Measurements from ENCODE around the gene TBC1D5.

DNA sequence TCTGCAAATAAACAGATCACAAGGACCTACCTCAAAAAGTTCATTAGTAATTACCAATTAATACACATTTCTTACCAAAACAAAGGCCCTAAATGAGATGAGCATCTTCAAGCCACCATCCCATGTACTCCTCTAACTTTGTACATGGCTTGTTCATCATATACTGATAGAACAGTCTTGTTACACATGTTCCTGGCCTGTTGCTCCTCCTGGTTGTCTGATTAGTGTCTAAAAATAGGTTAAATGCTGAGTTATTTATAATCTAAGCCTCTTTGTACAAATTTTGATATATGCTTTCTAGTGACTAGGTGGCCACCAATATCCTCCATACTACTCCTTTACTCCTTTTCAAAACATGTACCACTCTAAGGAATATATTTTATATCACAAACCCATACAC is 25.0 kb downstream of the TBC1D5 start:
- TF ChIP-seq, protein P1, sequence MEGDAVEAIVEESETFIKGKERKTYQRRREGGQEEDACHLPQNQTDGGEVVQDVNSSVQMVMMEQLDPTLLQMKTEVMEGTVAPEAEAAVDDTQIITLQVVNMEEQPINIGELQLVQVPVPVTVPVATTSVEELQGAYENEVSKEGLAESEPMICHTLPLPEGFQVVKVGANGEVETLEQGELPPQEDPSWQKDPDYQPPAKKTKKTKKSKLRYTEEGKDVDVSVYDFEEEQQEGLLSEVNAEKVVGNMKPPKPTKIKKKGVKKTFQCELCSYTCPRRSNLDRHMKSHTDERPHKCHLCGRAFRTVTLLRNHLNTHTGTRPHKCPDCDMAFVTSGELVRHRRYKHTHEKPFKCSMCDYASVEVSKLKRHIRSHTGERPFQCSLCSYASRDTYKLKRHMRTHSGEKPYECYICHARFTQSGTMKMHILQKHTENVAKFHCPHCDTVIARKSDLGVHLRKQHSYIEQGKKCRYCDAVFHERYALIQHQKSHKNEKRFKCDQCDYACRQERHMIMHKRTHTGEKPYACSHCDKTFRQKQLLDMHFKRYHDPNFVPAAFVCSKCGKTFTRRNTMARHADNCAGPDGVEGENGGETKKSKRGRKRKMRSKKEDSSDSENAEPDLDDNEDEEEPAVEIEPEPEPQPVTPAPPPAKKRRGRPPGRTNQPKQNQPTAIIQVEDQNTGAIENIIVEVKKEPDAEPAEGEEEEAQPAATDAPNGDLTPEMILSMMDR (IDR thresholded peaks at IDR 0.05 in 2 of 3, conservative IDR thresholded peaks at IDR 0.05 in 1 of 3; ENCODE audit: borderline replicate concordance in 1 of 3, insufficient read depth in 1 of 3, low read depth in 2 of 3, low read length in 2 of 3), result no peak
- TF ChIP-seq RAD21 (IDR thresholded peaks at IDR 0.05; ENCODE audit: low read depth) (no peak), POLR2AphosphoS5 (IDR thresholded peaks at IDR 0.05; ENCODE audit: low read depth, low read length) (no peak), ZFX (IDR thresholded peaks at IDR 0.05) (no peak), EZH2phosphoT487 (IDR thresholded peaks at IDR 0.05; ENCODE audit: borderline replicate concordance) (no peak)
- TF ChIP-seq, protein P2, sequence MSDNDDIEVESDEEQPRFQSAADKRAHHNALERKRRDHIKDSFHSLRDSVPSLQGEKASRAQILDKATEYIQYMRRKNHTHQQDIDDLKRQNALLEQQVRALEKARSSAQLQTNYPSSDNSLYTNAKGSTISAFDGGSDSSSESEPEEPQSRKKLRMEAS (IDR thresholded peaks at IDR 0.05), result no peak

Data from HCT116 (cell line).